Aorta (tissue), 5 donors: ENCODE data around the gene SIRPB2. TPM values are rescaled to one million over a fixed set of nuclear protein-coding genes. Genes with fewer than 3 reads are reported as not detected.

Source experiments
- ATAC-seq: fragments of 200-7000 bp; cut with Tn5 transposase; one replicate; pipeline ENCODE4 v1.9.1; 2022; ENCODE audit warnings: moderate library complexity; ENCODE audit not compliant: low FRiP score
- DNase-seq, 2 donors: peaks; one replicate each; pipeline ENCODE4 v3.0.0-alpha.2; 2020
- H3K27ac ChIP-seq, 2 donors: one replicate each; pipeline ENCODE4 v1.5.1; 2013; ENCODE audit warnings: low read length in 2 of 2, mild to moderate bottlenecking in 2 of 2, moderate library complexity in 2 of 2, control low read depth in 1 of 2, inconsistent platforms in 1 of 2, low read depth in 1 of 2
- H3K27me3 ChIP-seq, 2 donors: one replicate each; pipeline ENCODE4 v1.6.1; 2013; ENCODE audit warnings: control low read depth in 1 of 2, low read length in 1 of 2, mild to moderate bottlenecking in 1 of 2, moderate library complexity in 1 of 2; ENCODE audit not compliant: insufficient read depth in 2 of 2, control insufficient read depth in 1 of 2
- H3K36me3 ChIP-seq, 2 donors: one replicate each; pipeline ENCODE4 v1.6.1; 2013; ENCODE audit warnings: control low read depth in 1 of 2, low read length in 1 of 2, mild to moderate bottlenecking in 1 of 2; ENCODE audit not compliant: insufficient read depth in 2 of 2, control insufficient read depth in 1 of 2
- H3K4me1 ChIP-seq, 2 donors: one replicate each; pipeline ENCODE4 v1.6.1; 2013; ENCODE audit warnings: low read length in 2 of 2, control low read depth in 1 of 2, mild to moderate bottlenecking in 1 of 2, moderate library complexity in 1 of 2; ENCODE audit not compliant: insufficient read depth in 2 of 2, control insufficient read depth in 1 of 2
- H3K4me3 ChIP-seq, 2 donors: one replicate each; pipeline ENCODE4 v1.5.1; 2013; ENCODE audit warnings: low read length in 2 of 2, control low read depth in 1 of 2, mild to moderate bottlenecking in 1 of 2
- H3K9me3 ChIP-seq: one replicate; pipeline ENCODE4 v1.6.1; 2013; ENCODE audit warnings: mild to moderate bottlenecking, low read length; ENCODE audit not compliant: control insufficient read depth
- WGBS, 2 donors: extraction: QIAGEN DNeasy Blood & Tissue Kit; methylation state at CpG; one replicate each; pipeline ENCODE4 v1.1.7; 2013; 5-methylcytosine and 5-hydroxymethylcytosine counted together
- intact Hi-C, 2 donors: fragments of 100-400 bp; cut with DNase I; formaldehyde crosslinking; loops; one replicate each; pipeline versions ENCODE4 v1.14.2 to v1.15.0; 2022
- polyA plus RNA-seq, 2 donors: library from polyadenylated mRNA; stranded (reverse); fragments of 200-250 nt; gene quantifications; one replicate each; pipeline ENCODE4 v1.2.3, GENCODE V29; 2013
- total RNA-seq, 2 donors: library from RNA; stranded (reverse); fragmentation: NEBNext Ultra II Directional; extraction: Animal tissue kit (Norgen Biotek cat#: 25700); gene quantifications; one replicate each; pipeline ENCODE4 v1.2.1, GENCODE V29; 2021
- donor health status: healthy with polysubstance abuse.
- donor health status: Bipolar disorder and iron deficiency.
- donor health status: DM: no; HTN: no; CAD: no.
- donor health status: DM: no; HTN: no; CAD: no.
- donor health status: DM: yes; HTN: yes; CAD: no.

SIRPB2 gene
- total and polyA plus RNA-seq, 4 donors = 1.00 to 27.3 (median 8.5) TPM

DNA sequence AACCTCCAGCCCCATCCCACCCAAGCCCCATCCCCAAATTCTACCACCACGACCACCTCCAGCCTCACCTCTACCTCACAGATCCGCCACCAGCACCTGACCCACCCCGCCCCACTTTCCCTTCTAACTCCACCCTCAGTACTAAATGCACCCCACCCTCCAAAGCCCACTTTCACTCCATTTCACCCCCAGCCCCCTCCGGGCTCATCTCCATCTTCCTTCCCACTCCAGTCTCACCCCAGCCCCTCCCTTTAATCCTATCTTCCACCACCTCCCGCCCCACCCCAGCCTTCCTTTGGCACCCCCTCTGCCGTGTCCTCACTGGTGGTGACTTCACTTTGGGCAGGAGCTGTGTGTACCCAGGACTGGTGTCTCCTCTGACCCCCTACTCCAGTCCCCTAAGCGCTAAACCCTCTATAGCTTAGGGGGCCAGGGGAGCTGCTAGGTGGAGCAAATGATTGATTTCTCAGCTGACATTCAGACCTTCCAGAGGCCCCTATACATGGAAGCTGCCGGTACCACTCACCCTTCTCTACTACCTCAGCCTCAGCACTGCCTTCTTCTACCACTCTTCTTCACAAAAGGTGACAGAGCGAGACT lies 21.8 kb downstream of the SIRPB2 start:
- DNase-seq = no peak
- intact Hi-C loops = loop anchor here in 1 of 2 donors (5.0 to 10.0 kb wide), 2 partner anchors 77 to 635 kb away; partner anchors contain the start of genes FKBP1A and STK35
- Histone ChIP-seq H3K27me3 (no peaks in the 10 kb centered on the region), H3K9me3 (no peaks in the 10 kb centered on the region), H3K27ac (peak overlapping the region in 1 of 2 donors; percentile 93), H3K4me1 (peaks cover 0 to 3% of the 10 kb centered on the region in 2 donors), H3K36me3 (no peaks in the 10 kb centered on the region), H3K4me3 (no peak overlapping the region)
- WGBS, 2 donors = 53 to 59% methylated on average over 9 of the region's 9 CpGs
- no peak for ATAC-seq

DNA sequence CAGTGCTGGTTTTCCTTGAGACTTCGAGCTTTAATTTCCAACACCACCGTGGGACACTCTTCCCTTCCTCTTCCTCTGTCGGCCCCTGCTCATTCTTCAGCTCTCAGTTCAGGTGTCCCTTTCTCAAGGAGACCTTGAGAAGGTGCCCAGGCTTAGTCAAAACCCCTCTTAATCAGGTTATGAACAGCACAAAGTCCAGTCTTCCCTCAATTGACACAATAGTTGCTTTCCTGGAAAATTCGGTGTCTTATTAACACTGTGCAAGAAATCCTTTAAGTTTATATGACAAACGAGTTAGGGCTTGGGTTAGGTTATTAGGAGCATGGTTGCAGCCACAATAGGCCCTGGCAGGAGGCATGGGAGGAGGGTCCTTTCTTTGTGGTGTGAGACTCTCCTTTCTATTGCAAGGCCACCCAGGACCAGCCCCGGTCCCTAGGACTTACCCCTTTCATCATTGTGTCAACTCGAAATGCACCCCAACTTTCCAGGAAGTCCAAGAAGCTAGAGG lies 23.0 kb downstream of the SIRPB2 start:
- Histone ChIP-seq H3K9me3 (no peaks in the 10 kb centered on the region), H3K27me3 (no peaks in the 10 kb centered on the region), H3K36me3 (peaks cover 0 to under 1% of the 10 kb centered on the region in 2 donors), H3K27ac (no peak overlapping the region), H3K4me1 (peaks cover 0 to 3% of the 10 kb centered on the region in 2 donors), H3K4me3 (no peak overlapping the region)
- ATAC-seq (no peak), DNase-seq (no peak)
- WGBS, 2 donors = 78 to 79% methylated on average over 7 of the region's 7 CpGs
- intact Hi-C loops = loop anchor here in 1 of 2 donors (5.0 to 10.0 kb wide), 2 partner anchors 76 to 637 kb away; partner anchors contain the start of genes FKBP1A and STK35

DNA sequence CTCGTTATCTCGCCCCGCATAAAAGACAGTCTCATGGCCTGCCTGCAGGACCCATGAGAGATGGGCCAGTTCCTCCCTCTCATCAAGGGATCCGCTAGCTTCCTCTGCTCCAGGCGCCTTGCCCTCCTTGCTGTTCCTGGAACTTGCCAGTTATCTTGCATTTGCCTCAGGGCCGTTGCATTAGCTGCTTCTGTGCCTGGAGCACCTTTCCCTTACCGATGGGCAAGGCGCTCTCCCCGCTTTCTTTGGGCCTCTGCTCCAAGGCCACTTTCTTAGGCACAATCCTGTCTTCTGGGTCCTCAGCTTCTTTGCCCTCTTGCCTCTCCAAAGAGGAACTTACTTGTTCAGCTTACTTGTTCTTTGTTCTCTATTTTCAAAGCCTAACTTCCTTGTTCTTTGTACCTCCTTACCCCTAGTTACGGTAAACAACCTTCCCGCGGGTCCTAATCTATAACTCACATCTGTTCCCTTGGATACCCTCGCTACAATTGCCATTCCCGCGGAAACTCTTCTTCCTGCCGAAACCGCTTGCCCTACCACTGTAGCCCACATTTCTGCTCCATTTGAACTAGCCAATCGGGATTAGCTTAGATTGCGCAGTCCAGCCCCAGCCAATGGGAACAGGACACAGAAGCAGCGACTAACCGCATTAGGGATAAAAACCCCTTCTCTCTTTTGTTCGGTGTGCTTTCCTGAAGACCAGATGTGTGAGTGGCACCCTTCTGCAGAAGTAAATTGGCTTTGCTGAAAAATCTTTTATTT lies 23.7 kb downstream of the SIRPB2 start:
- H3K36me3 ChIP-seq = peaks cover 0 to 2% of the 10 kb centered on the region in 2 donors
- ATAC-seq = no peak
- WGBS, 2 donors = 70 to 74% methylated on average over 22 of the region's 22 CpGs
- peaks cover 0 to 3% of the 10 kb centered on the region in 2 donors for H3K4me1 ChIP-seq
- H3K27me3 ChIP-seq = no peaks in the 10 kb centered on the region
- intact Hi-C loops = loop anchor here (2.0 to 10.0 kb wide), 5 partner anchors 75 to 637 kb away; partner anchors contain the start of genes FKBP1A (in 1 of the 2), PSMF1 (in 1 of the 2) and STK35 (in 1 of the 2)
- DNase-seq = peak in 1 of 2 donors; percentile 76
- H3K27ac ChIP-seq = peak overlapping the region in 1 of 2 donors; percentile 23
- no peaks in the 10 kb centered on the region for H3K9me3 ChIP-seq
- H3K4me3 ChIP-seq = no peak overlapping the region

DNA sequence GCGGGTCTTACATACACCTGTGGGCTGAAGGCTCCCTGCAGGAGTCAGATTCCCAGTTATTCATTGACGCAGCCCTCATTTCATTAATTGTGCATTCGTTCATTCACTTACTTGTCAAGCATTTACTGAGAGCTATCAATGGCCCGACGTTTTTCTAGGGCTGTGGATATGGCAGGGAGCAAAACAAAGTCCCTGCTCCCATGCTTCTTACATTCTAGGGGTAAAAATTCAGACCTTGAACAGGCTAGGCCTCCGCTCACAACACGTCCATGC lies 24.2 kb downstream of the SIRPB2 start:
- no peaks in the 10 kb centered on the region for H3K9me3 ChIP-seq

DNA sequence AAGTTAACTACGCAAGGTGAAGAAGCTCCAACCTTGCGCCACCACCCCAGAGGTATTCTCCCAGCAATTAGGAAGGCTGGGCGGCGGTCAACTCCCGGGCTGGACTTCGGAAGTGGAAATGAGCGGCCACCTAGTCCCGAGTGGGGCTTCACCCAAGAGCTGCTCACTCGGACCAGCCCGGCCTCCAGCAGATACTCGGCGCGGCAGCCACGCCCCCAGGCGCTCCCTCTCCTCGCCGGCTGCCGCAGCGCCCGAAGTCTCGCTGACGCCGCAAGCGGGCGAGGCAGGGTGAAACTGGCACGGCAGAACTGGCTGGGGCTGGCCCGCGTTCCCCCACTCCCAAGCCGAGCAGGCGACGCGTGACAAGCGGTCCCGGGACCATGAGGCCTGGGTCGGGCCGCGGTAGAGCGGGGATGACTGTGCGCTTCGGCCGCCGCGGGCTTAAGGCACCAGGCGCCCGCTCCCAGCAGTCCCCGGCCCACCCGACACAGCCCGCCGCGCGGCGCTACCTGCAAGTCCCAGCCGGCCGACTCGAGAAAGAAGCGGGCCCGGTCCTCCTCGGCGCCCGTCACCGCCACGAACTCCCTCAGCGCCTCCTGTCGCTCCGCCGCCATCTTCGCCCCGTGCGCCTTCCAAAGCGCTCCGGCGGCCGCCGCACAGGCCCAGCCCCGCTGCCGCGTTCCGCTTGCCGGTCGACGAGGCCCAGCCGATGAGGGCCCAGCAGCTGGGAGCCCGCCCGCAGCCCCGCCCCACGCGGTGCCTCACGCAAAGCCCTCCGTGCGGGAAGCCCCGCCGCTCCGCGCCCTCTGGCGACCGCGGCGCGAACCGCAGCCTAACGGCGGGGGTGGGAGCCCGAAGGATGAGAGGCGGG lies 24.8 kb downstream of the SIRPB2 start, which contains the start of gene NSFL1C:
Gene NSFL1C (minus strand): TSS at position 639 of the 871 bp plus-strand sequence. CDS start 25 bp downstream, at position 614.
- intact Hi-C loops = loop anchor here (2.0 to 10.0 kb wide), 5 partner anchors 74 to 638 kb away; partner anchors contain the start of genes FKBP1A (in 1 of the 2), PSMF1 (in 1 of the 2) and STK35 (in 1 of the 2)
- ATAC-seq (peak; percentile 99), DNase-seq (peak; percentile 98 to 99)
- H3K9me3 ChIP-seq = no peaks in the 10 kb centered on the region
- peaks cover 0 to 2% of the 10 kb centered on the region in 2 donors for H3K36me3 ChIP-seq
- 0 to 1% methylated on average over 85 to 104 of the region's 104 CpGs for WGBS, 2 donors
- H3K27ac ChIP-seq = peak within 1 kb of the TSS; percentile 1 to 23
- H3K4me1 ChIP-seq = peaks cover 0 to 3% of the 10 kb centered on the region in 2 donors
- H3K4me3 ChIP-seq = peak within 1 kb of the TSS; percentile 31 to 96
- H3K27me3 ChIP-seq = no peaks in the 10 kb centered on the region

More for the DNA sequence above, 24.2 kb downstream of the SIRPB2 start:
- peaks cover 0 to 3% of the 10 kb centered on the region in 2 donors for H3K4me1 ChIP-seq
- 6 to 8% methylated on average over 7 of the region's 7 CpGs for WGBS, 2 donors
- no peak for DNase-seq
- no peaks in the 10 kb centered on the region for H3K27me3 ChIP-seq
- peaks cover 0 to 2% of the 10 kb centered on the region in 2 donors for H3K36me3 ChIP-seq
- ATAC-seq = no peak
- intact Hi-C loops = loop anchor here (2.0 to 10.0 kb wide), 5 partner anchors 75 to 638 kb away; partner anchors contain the start of genes FKBP1A (in 1 of the 2), PSMF1 (in 1 of the 2) and STK35 (in 1 of the 2)
- peak overlapping the region in 1 of 2 donors; percentile 23 for H3K27ac ChIP-seq
- H3K4me3 ChIP-seq = no peak overlapping the region

DNA sequence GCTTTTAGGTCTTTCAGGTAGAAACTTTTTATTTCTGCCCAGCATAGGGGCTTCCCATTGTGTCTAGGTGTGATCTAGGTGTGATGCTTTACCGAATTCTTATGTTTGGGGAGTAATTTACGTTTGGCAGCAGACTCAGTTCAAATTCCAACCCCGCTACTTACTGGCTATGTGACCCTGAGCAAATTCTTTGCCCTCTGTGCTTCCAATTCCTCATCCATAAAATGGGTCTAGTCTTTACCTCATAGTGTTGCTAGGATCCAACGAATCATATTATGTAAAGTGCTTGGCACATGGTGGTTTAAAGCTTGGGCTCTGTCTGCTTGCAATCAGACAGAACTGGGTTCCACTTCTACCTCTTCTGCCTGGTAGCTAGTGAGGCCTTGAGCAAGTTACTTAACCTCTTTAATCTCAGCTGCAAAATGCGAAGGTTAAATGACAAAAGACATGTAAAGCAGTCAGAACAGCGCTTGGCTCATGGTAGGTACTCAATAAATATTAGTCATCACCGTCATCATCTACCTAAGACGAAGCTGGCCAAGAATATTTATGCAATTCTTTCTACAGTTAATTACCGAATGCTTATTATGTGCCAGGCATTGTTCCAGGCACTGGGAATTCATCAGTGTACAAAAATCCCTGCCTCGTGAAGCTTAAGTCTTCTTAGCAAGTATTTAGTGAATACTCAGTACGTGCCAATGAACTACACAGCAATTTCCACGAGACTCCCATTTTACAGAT lies 25.6 kb downstream of the SIRPB2 start:
- Histone ChIP-seq H3K27ac (no peak overlapping the region), H3K36me3 (peaks cover 0 to 2% of the 10 kb centered on the region in 2 donors), H3K27me3 (no peaks in the 10 kb centered on the region), H3K9me3 (no peaks in the 10 kb centered on the region), H3K4me3 (peak overlapping the region; percentile 31 to 96), H3K4me1 (peaks cover 0 to 3% of the 10 kb centered on the region in 2 donors)
- no peak for ATAC-seq
- no peak for DNase-seq
- WGBS, 2 donors = 36 to 37% methylated on average over 12 of the region's 12 CpGs
- intact Hi-C loops = loop anchor here (2.0 to 10.0 kb wide), 5 partner anchors 73 to 639 kb away; partner anchors contain the start of genes FKBP1A (in 1 of the 2), PSMF1 (in 1 of the 2) and STK35 (in 1 of the 2)

DNA sequence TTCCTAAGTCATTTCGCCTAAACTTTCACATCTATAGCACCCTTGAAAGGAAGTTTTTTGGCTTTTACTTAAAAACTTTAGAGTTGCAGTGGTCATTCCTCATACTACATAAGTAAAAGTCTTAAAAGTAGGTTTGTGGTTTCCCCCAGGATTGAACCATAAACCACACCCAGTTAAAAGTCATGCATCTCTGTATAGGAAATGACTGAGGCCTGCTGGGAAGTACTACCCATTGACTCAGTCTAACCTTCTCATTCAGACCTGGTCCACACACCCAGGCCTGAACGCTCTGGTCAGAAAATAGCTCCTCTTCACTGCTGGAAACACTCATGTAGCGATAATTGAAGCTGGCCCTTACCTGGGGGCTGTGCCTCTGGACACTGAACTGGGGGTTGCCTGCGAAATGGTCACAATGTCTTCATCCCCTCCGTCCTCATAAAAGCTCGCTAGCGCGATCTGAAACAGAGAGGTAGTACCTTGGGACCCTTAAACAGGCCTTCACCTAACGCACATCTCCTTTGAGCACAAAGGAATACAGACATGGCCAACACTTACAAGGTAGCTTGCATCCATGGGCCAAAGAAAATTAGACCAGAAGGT lies 27.1 kb downstream of the SIRPB2 start:
- Histone ChIP-seq H3K27me3 (no peaks in the 10 kb centered on the region), H3K27ac (no peak overlapping the region), H3K4me3 (no peak overlapping the region), H3K36me3 (peaks cover 3 to 4% of the 10 kb centered on the region in 2 donors), H3K4me1 (peaks cover 0 to 3% of the 10 kb centered on the region in 2 donors), H3K9me3 (no peaks in the 10 kb centered on the region)
- no peak for DNase-seq
- no peak for ATAC-seq
- 92 to 94% methylated on average over 9 of the region's 9 CpGs for WGBS, 2 donors
- intact Hi-C loops = loop anchor here (2.0 to 10.0 kb wide), 3 partner anchors 69 to 641 kb away; partner anchors contain the start of genes SDCBP2 (in 1 of the 2) and STK35 (in 1 of the 2)
